Cerebellar cortex (tissue), 1 donor: ENCODE results near the gene B4GALNT1.
"Not testable (repeated sequence)": the region's sequence is repeated elsewhere in the genome, so short reads cannot be mapped to it uniquely, and the experiment has no call there.

Experiments used
- DNase-seq: peaks from one replicate; pipeline ENCODE4 v3.0.0-alpha.2; 2015; ENCODE audit warnings: low spot score

The B4GALNT1 gene

DNA sequence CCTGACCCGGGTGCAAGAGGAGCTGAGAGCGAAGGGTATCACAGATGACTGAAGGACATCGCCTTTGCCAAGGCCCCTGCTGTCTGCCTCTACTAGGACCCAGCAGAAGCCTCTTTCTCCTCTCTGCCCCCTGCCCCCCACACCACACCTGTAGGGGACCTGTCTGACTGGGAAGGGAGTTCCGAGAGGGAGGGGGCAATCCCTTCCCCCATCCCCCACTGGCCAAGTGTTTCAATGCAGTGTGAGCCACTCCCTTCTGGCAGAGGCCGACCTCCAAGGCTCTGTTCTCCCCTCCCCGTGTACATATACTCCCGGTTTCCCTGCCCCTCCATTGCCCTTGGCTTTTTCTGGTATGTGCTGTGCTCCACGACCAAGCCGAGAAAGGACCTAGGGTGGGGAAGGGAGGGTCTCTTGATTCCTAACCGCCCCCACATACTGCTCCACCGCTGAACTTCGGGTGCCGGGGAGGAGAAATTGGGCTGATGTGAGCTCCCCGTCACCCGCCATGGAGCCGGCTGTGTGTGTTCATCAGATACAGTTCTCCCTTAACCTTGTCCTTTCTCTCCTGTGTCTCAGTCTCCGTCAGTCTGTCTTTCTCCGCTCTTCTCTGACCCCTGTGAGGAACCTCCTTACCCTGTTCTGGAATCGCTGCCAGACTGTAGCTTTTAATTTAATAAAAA lies 23.8 kb downstream of the B4GALNT1 start:
- no peak for DNase-seq

DNA sequence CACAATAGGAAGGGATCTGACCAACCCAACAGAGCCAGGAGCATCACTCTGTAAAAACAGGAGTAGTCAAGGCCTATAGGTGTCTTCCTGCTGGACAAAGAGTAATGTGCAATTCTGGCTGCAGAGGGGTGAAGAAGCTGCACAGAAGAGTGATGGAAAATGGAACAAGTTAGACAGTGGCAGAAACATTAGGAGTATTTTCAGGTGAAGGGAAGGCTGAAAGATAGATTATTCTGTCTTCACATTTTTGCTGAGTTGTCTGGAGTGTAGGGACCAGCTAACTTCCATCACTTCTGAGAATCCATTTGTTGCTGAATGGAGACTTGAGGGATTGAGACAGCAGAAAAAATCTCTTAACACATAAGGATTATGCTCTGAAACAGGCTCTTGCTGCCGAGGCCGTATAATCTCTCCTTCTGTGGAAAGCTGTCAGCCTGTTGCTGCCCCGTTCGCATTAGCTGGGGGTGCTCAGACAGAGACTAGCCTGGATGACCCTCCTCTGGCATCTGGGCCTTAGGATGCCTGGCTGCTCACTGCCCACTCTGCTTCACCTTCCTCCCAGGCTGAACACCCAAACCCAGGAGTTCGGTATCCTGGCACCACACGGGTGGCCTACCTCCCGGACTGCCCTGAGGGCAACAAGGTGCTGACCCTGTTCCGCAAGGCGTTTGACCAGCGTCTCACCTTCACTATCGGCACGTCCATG lies 24.9 kb downstream of the B4GALNT1 start:
- no peak for DNase-seq

DNA sequence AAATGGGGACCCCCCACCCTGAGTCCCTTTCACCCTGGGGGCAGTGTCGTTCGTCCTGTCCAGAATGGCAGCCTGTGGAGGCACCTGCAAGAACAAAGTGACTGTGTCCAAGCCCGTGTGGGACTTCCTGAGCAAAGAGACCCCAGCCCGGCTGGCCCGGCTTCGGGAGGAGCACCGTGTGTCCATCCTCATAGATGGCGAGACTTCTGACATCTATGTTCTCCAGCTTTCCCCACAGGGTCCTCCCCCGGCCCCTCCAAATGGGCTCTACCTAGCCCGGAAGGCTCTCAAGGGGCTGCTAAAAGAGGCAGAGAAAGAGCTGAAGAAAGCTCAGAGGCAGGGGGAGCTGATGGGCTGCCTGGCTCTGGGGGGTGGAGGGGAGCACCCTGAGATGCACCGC lies 26.2 kb downstream of the B4GALNT1 start:
- DNase-seq, result no peak

DNA sequence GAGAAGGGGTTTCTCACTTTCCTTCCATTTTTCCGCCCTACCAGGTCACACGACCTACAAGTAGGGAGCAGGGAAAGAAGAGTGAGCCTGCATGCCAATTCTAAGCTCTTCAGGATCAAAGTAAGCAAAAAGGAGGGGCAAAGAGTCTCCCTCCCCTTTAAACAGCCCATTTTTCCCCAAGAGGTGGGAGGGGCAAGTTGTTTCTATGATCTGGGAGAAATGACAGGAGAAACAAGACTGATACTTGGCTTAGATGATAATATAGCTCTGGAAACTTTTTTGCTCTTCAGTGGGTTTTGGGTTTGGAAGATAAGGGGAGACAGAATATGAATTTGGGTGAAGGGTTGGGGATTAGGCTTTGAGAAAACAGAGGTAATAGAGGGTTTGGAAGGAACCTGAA lies 26.6 kb downstream of the B4GALNT1 start:
- no peak for DNase-seq

DNA sequence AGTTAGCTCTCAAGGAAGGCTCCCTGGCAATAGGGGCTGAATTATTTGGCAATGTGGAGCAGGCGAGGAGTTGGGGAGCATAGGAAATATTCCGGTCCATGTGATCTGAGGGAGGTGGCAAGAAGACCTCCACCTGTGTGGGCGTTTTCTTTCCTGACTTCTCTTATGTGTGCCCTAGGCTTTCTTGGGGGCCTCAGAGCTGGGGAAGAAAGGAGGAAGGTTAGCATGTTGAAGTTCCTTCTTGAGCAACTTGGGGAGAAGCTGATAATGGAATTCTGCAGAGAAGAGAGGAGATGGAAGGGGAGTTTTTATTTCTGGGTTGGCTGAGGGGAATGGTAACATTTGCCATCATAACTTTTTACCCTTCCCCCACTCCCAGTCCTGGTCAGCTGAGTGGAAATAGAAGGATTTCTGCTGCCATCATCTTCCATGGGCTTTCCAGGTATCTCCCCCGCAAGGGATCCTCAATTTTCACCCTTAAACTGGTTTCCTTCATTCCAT lies 27.1 kb downstream of the B4GALNT1 start:
- DNase-seq, result no peak

DNA sequence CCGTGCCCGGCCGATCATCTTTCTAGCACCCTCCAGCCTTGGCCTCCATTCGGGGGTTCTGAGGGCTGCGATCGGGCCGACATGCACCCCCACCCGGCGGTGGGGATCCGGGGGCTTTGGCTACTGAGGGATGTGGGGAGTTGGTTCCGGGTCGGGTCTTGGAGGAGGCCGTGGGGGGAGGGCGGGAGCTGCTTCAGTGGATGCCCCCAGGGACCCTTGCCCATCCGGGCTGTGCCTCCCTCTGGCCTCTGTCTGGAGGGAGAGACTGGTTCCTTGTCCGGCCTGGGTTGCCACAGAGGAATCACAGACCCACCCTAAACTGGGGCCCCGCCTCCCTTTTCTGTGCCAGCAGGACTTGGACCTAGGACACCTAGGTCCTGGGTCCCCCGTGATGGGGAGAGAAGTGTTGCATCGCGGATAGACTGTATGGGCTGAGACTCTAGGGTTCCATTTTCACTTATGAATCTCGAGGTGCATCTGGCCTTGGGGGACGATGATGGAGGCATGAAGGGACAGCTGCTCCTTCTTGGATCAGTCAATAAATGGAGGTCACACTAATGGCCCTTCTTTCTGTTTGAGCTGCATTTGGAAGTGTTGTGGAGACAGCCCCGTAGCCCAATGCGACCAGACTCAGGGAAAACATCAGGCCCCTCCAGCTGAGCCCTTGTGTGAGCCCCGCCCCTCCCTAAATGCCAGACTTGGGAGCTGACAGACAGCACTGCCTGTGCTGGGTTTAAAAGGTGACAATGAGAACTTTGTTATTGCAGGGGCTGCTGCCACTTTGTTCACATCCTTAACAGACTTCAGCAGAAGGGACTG lies 27.8 kb downstream of the B4GALNT1 start:
- peak; percentile 52 for DNase-seq

DNA sequence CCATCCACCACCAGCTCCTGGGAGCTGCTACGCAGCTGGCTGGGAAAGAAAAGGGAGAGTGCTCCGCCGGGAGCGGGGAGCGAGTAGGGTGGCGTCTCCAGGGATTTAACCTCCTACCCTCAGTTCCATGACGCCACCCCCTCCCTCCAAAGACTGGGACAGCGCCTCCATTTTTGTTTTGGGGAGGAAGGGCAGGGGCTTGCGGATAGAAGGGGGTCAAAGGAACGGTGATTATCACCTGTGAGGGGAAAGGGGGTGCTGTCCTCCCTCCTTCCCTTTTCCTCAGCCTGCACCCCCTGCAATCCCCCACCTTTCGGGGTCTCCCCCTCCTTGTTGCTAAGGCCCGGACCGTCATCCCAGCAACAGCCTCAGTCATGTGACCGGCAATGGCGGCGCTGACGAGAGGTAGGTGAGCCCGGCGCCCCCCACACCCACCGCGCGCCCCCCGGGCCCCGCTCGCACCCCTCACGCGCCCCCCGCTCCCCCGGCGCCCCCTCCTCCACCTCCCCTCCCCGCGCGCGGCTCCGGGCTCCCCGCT lies 28.5 kb downstream of the B4GALNT1 start, which contains the start of gene DTX3:
Gene DTX3, plus strand, starts transcription at position 371 of the 538 bp plus-strand sequence. CDS start 1,694 bp downstream, outside the sequence.
- peak; percentile 63 for DNase-seq

DNA sequence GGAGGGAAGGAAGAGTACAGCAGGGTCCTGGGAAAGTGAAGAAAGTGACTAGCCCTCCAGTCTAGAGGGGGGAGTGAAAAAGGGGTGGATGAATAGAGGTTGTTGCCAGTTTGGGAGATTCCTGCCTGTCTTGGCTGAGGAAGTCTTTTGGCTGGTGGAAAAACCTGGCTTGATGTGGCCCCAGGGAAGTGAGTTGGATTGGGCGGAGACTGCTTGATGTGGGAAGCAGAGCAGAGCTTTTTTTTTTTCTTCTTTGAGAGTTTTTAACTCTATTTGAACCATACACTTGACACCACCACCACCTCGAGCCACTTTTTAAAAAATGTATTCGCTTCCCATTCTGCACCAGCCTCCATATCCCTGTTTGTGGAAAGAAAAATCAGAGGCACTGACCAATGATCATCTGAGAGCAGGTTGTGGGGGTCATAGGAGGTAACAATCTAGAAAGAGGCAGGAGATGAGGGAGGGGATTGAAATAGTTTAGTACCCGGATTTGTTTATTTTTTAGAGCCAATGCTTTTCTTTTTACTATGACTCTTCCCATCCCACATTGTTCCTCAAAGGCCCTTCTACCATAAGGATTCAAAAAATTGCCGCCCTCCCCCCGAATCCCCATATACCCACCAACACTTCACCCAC lies 29.1 kb downstream of the B4GALNT1 start:
- peak; percentile 87 for DNase-seq

DNA sequence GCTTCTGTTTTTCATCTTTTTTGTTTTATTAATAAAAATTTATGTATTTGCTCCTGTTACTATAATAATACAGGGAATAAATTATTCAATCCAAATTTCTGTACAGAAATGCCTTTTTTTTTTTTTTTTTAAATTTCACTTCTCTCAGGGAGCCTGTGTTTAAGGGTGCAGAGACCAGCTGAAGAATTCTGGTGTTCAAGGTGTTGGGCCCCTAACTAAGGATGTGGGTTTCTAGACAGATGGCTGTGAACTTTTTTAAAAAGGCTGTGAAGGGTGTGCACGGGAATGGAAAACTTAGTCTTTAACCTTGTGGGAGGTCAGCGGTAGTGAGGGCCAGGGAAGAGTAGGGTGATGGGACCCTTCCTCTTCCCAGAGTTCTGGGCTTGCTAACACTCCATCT lies 29.7 kb downstream of the B4GALNT1 start:
- no peak for DNase-seq

DNA sequence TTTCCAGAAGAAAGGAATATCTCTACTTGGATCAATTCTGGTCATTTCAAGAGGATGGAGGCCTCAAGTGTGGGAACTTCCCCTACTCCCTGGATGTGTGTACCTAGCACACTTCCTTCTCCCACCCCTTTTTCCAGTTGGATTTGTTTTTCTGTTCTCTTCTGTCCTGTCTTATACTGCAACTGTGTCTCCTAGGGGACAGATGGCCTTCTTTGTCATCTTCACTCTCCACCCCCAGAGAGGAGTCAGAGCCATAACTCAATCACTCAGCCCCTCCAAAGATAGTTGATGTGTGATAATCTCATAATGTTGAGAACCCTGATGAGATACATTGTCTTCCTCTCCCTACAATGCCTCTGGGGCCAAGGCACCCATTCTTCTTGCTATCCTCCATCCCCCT lies 30.5 kb downstream of the B4GALNT1 start:
- DNase-seq, result no peak

DNA sequence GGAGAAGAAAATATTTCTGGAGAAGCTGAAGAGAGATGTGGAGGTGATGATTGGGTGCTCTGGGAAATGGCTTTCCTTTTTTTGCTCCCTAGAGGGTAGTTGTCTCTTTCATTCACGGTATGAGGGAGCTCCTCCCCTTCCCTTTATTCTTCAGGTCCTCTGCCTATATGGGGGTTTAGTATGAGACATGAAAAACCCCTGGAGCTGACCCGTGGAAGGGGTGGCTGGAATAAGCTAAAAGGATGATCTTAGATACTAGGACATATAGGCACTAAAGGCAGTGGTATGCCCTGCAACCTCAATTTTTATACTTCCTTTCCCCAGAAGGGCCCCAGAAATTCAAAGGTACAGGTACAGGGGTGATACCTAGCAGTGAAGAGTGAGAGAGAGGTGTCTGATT lies 32.6 kb downstream of the B4GALNT1 start:
- DNase-seq, result no peak

DNA sequence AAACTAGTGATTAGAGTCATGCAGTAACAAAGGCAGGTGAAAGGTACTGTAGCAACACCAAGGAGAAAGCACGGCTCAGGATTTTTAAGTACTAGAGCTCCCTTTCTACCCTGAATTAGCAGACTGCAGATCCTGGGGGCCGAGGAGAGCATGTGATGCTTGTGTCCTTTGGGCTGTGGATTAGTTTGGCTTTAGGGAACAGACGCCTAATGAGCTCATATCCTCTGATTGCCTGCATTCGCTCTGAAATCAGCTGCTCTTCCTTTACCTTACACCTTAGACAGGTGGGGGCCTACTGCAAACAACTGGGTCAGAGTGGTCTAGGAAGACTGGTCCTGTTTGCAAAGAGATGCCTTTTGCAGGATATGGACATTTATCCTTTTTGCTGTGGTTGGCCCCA lies 39.8 kb downstream of the B4GALNT1 start:
- no peak for DNase-seq

DNA sequence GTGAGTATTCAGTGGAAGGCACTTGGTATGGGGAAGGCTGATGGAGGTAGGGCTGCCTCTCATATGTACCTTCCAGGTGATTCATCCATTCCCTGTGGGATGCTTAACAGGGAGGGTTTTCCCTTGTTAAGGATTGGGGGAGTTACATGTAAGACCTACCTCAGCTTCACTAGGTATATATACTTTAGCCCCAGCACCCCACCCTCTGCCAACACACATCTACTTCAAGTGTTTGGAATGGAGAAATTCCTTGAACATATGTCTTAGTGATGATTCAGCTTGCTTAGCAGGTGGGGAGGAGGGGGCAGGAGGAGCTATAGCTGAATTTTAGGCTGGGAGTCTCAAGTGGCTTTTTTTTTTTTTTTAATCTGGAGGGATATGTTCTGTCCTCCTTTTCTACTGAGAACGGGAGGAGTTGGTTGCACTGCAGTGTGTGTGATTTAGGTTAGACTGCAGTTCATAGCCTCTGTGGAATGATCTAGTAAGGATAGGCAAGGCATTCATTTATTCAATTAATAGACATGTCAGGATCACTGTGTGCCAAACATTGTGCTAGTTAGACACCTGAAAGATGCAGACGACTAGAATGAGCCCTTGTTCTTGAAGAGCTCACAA lies 40.3 kb downstream of the B4GALNT1 start:
- DNase-seq, result no peak

DNA sequence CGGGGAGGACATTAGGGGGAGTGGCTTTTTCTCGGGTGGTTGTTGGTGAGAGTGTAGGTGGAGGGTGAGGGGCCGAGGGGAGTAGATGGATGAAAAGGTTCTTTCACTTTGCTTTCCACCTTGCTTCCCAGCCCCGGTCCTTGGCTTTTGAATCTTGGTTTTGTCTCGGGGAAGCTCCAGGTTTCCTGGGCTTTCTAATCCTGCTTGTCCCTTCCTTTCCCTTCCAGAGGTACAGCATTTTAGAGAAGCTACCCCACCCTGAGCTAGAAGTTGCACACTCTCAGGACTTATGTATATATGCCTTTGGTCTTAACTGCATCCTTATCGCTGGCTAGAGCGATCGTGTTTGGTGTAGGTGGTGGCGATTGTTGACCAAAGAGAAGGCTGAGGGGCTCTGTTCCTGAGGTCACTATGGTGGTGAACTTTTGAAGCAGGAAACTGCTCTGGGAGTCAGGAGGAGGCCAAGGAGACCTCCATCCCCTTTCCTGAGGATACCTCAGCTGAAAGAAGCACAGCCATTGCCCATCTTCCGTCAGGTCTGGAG lies 41.1 kb downstream of the B4GALNT1 start:
- DNase-seq, result no peak

DNA sequence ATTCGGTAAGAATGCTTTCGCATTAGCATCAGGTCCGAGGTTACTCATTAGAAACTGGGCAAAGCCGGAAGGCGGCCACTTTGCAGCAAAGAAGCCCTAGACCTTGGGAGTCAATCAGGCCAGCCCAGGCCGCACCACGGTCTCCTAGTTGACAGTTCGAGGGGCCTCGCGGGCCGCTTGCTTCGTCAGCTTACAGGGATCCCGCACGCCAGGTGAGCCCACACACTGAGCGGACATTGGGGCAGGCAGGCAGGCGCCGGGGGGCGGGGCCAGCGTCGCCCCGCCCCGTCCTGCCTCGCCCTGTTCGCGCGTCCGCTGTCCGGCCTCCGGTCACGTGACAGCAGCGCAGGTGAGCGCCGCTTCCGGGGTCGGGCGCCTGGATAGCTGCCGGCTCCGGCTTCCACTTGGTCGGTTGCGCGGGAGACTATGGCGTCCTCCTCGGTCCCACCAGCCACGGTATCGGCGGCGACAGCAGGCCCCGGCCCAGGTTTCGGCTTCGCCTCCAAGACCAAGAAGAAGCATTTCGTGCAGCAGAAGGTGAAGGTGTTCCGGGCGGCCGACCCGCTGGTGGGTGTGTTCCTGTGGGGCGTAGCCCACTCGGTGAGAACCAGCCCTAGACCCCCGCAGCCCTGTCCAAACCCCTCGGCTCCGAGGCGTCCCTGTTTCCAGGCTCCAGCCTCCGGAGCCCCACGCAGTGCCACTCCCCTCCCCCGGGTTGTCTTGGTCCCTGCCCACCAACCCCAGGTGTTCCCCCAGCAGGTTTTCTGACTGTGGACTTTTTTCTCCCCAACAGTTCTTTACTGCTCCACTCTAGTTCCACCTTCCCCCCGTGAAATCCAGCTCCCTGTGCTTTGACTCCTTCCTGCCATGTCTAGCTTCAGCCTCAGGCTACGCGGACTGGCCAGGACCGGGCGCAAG lies 41.9 kb downstream of the B4GALNT1 start, which contains the start of gene PIP4K2C:
Gene PIP4K2C, plus strand, starts transcription at position 329 of the 918 bp plus-strand sequence. Its CDS starts 98 bp downstream, at position 427.
- peak; percentile 80 for DNase-seq

DNA sequence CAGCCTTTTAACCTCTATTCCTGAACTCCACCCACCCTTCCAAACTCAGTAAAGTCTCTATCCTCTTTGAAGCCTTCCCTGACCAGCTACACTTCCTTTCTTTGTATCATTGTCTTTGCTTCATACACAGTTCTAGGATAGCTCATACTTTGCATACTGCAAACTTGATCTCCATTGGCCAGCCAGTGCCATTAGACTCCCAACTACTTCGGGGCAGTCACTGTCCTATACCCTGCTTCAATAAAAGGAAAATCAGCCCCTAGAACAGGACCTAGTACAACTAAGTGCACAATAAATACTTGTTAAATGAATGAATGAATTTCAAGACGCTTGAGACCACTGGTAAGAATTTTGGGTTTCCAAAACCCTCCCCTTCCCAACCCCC lies 42.5 kb downstream of the B4GALNT1 start:
- DNase-seq, result no peak

DNA sequence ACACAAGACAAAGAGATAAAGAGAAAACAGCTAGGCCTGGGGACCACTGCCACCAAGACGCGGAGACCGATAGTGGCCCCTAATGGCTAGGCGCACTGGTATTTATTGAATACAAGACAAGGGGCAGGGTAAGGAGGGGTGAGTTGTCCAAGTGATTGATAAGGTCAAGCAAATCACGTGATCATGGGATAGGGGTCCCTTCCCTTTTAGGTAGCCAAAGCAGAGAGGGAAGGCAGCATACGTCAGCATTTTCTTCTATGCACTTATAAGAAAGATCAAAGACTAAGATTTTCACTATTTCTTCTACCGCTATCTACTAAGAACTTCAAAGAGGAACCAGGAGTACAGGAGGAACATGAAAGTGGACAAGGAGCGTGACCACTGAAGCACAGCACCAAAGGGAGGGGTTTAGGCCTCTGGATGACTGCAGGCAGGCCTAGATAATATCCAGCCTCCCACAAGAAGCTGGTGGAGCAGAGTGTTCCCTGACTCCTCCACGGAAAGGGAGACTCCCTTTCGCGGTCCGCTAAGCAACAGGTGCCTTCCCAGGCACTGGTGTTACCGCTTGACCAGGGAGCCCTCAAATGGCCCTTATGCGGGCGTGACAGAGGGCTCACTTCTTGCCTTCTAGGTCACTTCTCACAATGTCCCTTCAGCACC lies 43.9 kb downstream of the B4GALNT1 start:
- not testable (repeated sequence) for DNase-seq

DNA sequence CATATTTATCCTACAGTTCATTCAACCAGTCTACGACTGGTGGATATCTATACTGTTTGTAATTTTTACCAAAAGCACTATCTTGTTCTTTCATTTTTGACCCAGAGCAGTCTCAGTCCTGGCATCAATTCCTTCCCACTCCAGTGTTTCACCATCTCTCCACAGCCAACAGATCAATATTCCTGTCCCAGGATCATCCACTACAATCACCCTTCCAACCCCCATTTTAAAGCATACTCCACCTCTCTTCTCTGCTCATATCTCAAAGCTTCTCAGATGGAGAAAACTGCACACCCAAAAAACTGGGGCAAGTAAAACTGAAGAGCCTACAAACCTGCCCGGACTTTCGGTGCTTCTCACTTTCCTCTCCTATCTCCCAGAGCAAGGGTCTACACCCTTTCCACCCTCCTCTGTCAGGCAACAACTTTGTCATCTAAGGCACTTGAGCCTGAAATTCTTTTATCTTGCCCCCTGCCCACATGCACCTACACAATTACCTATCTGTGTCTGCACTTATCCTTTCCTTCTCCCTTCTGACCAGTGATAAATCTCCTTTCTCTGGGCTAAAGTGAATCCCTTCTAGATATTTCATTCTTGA lies 46.1 kb downstream of the B4GALNT1 start:
- no peak for DNase-seq

DNA sequence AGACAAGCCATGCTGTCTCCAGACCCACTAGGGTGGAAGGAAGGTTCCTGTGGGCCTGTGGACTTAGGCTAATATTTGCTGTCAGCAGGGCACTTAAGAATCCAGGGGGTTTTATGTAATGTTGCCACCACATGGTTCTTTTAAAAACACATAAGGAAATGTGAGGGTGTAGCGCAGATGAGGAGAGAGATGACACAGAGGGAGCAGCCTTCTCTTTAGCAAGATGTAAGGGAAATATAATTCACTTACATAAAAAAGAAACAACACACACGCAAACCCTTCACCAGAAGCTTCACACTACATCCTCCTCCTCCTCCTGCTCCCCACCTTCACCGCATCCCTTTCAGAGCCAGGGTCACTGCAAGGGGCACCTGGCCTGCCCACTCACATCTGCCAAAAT lies 46.9 kb downstream of the B4GALNT1 start:
- no peak for DNase-seq
